ENCODE measurements around the gene HOXA9.

Gene HOXA9

GRCh38 chr7:27153526-27153925, 11.8 kb downstream of the HOXA9 start:
- no peak for ATAC-seq
- no peak for DNase-seq

GRCh38 chr7:27152816-27153442, 12.4 kb downstream of the HOXA9 start:
- DNase-seq (no peak), ATAC-seq (no peak)

- no peak for ATAC-seq
- no peak for DNase-seq
These were observed 13.2 kb downstream of the HOXA9 start, which contains the start of gene HOXA3 for GRCh38 chr7:27151931-27152815. HOXA3 (minus strand) TSS chr7:27152583; CDS start chr7:27110640, 41,943 bp downstream.

GRCh38 chr7:27151341-27151930, 13.9 kb downstream of the HOXA9 start:
- ATAC-seq (no peak), DNase-seq (no peak)

- DNase-seq (peak; percentile 75), ATAC-seq (peak; percentile 81)
These were observed 14.6 kb downstream of the HOXA9 start for GRCh38 chr7:27150568-27151340.

GRCh38 chr7:27149842-27150567, 15.3 kb downstream of the HOXA9 start:
- no peak for DNase-seq
- ATAC-seq, result no peak

GRCh38 chr7:27148756-27149641, 16.3 kb downstream of the HOXA9 start:
- ATAC-seq (no peak), DNase-seq (no peak)

- ATAC-seq (no peak), DNase-seq (no peak)
These were observed 17.1 kb downstream of the HOXA9 start for GRCh38 chr7:27148031-27148755.

- no peak for DNase-seq
- no peak for ATAC-seq
These were observed 17.9 kb downstream of the HOXA9 start, which contains the start of gene HOXA6 for GRCh38 chr7:27147199-27148030. HOXA6 (minus strand) TSS chr7:27147774; CDS start chr7:27147749, 25 bp downstream.

GRCh38 chr7:27146491-27147198, 18.7 kb downstream of the HOXA9 start:
- DNase-seq (no peak), ATAC-seq (no peak)

GRCh38 chr7:27145914-27146412, 19.4 kb downstream of the HOXA9 start:
- DNase-seq, result no peak
- ATAC-seq, result no peak

- no peak for ATAC-seq
- DNase-seq, result no peak
These were observed 20.0 kb downstream of the HOXA9 start for GRCh38 chr7:27145165-27145913.

- DNase-seq (no peak), ATAC-seq (no peak)
These were observed 20.6 kb downstream of the HOXA9 start for GRCh38 chr7:27144781-27145164.

- ATAC-seq (no peak), DNase-seq (no peak)
These were observed 21.2 kb downstream of the HOXA9 start for GRCh38 chr7:27143950-27144780.

- no peak for DNase-seq
- ATAC-seq, result no peak
These were observed 22.1 kb downstream of the HOXA9 start, which contains the start of gene HOXA5 for GRCh38 chr7:27143023-27143949. HOXA5 (minus strand) TSS chr7:27143681; CDS start chr7:27143607, 74 bp downstream.
